SHP77 treated with DMSO at 0.1 percent for 48 hours (cell line): Measurements from ENCODE around the gene ZBTB11.
"Not testable (repeated sequence)": the region's sequence is repeated elsewhere in the genome, so short reads cannot be mapped to it uniquely, and the experiment has no call there.

ENCODE experiments used
- DNase-seq: peaks from one replicate; lab custom pipeline; 2025; lab: John Stamatoyannopoulos, UW

Gene ZBTB11

DNA sequence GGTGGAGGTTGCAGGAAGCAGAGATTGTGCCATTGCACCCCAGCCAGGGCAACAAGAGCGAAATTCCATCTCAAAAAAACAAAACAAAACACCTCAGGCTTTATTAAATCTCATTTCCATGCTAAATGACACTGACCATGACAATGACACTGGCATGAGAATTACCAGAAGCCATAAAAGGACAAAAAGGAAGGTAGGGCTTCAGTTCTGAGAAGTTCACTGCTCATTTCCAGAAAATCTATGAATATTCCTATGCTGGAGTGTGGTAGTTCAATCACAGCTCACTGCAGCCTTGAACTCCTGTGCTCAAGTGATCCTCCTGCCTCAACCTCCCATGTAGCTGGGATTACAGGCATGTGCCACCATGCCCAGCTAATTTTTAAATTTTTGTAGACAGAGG lies 58.2 kb downstream of the ZBTB11 start:
- DNase-seq, result no peak

DNA sequence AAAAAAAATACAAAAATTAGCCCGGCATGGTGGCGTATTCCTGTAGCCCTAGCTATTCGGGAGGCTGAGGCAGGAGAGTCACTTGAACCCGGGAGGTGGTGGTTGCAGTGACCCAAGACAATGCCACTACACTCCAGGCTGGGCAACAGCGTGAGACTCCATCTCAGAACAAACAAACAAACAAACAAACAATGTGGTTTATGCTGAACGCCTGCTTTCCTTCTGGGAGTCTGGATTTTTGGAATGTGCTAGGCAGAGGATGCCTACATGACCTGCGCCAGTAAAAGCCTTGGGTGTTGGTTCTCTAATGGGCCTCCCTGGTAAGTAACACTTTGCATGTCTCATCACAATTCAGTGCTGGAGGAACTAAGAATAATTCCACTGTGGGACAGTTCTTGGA lies 59.5 kb downstream of the ZBTB11 start:
- DNase-seq, result no peak

GRCh38 chr3:101615525-101615924 lies 61.4 kb downstream of the ZBTB11 start:
- DNase-seq, result no peak

DNA sequence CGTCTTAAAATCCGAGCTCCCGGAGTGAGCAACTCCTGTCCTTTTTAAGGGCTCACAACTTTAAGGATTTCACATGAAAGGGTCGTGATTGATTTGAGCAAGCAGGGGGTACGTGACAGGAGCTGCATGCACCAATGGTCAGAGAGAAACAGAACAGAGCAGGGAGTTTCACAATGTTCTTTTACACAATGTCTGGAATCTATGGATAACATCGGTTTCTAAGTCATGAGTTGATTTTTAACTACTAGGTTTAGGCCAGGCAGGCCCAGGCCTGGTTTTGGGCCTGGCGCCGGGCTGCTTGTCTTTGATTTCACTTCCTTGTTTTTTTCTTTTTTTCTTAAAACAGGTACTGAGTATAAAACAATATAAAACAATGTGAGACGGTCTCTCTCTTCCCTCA lies 63.9 kb downstream of the ZBTB11 start:
- DNase-seq, result not testable (repeated sequence)

GRCh38 chr3:101611023-101611422 lies 65.9 kb downstream of the ZBTB11 start:
- no peak for DNase-seq

- DNase-seq, result not testable (repeated sequence)
Observed at GRCh38 chr3:101605398-101605797, 71.5 kb downstream of the ZBTB11 start.

GRCh38 chr3:101603184-101603583 lies 73.7 kb downstream of the ZBTB11 start:
- DNase-seq, result no peak

GRCh38 chr3:101602731-101603130 lies 74.2 kb downstream of the ZBTB11 start:
- no peak for DNase-seq
